NCI-H146 treated with DMSO at 0.1 percent for 48 hours (cell line): Measurements from ENCODE around the gene UPK1A.
A peak's percentile ranks its signal among the peaks of the same experiment; 100 is the strongest.
"Not testable (repeated sequence)": the region's sequence is repeated elsewhere in the genome, so short reads cannot be mapped to it uniquely, and the experiment has no call there.

Experiments used
- DNase-seq: peaks from one replicate; lab custom pipeline; 2025; ENCODE audit not compliant: unreplicated experiment; lab: John Stamatoyannopoulos, UW

UPK1A gene

DNA sequence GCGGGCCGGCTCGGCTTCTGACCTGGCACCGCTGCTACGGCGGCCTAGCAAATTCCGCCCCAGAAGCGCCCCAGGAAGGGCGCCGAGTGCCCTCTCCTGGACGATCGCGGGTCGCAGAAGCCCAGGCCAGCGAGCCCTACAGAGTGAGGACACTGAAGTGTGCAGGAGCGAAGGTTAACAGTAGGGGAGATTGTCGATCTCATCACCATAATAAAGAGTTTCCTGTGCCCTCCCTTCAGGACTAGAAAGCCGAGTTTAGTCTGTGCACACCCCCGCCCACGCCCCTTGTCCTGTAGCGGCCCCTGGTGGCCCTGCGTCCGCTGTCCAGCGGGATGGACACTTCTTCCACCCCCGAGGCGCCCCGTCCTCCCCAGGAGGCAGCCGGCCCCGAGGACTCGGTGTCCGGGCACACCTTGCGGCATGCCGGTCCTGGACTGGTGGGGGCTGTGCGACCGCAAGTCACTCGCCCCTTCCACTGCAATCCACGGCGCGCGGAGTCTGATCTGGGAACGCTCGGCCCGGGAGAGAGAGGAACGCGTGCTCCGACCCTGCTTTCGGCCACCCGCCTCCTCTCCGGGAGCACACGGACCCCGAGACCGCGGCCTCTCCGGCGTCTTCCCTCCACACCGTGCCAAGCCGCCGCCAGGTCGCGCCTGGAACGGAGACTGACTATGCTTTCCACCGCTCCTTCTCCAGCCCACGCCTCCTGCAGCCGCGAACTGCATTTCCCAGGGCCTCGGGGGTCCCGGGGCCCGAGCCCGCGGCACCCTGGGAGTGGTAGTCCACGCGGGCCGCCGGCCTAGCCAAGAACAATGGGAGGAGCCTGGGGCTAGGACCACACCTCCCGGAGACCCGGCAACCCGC is 50.7 kb downstream of the UPK1A start:
- DNase-seq: peak; percentile 98

DNA sequence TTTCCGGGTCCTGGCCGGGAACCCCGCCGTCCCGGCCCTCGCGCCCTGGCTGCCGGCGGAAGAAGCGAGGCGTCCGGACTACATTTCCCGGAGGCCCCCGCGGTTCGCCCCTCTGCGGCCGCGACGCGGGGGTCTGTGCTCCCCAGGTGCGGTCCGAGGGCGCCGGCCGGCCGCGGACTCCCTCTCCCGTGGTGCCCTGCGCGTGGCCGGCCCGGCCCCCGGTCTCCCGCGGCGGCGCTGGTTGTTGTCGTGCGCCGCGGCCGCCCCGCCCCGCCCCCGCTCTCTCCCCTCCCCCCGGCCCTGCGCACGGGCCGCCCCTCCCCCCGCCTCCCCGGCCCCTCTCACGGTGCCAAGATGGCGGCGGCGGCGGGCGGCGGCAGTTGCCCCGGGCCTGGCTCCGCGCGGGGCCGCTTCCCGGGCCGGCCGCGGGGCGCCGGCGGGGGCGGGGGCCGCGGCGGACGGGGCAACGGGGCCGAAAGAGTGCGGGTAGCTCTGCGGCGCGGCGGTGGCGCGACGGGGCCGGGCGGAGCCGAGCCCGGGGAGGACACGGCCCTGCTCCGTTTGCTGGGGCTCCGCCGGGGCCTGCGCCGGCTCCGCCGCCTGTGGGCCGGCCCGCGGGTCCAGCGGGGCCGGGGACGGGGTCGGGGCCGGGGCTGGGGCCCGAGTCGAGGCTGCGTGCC is 51.5 kb downstream of the UPK1A start, which contains the start of gene KMT2B:
Gene KMT2B, plus strand, starts transcription at position 339 of the 680 bp plus-strand sequence. Its CDS starts 16 bp downstream, at position 355.
- no peak for DNase-seq

DNA sequence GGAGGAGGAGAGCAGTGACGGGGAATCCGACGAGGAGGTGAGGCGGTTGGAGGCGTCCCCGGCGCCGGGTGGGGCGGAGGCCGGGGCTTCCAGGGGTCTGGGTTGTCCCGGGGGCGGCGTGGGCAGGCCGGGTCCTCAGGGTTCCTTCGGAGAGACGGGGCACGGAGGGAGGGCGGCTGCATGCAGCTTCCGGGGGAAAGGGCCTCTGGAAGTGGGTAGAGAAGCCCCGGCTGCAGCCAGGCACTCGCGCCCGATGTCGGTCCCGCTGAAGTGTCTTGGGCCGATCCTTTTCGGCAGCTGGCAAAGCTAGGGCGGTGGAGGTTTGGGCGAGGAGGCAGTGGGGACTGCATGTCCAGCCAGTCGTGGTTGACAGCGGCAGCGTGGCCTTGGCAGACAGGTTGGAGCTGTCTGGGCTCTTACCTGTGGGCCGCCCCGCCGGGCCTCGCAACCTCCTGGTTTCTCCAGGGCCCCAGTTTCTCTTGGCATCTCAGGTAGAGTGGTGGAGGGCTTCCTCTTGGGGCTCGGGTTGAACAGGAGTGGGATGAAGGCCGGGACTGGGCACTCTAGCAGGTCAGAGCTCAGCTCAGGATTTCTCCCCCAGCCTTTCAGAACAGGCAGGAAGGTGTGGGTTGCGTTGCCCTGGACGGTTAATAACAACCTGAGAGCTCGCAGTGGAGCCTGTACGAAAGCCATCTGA is 52.2 kb downstream of the UPK1A start:
- no peak for DNase-seq

DNA sequence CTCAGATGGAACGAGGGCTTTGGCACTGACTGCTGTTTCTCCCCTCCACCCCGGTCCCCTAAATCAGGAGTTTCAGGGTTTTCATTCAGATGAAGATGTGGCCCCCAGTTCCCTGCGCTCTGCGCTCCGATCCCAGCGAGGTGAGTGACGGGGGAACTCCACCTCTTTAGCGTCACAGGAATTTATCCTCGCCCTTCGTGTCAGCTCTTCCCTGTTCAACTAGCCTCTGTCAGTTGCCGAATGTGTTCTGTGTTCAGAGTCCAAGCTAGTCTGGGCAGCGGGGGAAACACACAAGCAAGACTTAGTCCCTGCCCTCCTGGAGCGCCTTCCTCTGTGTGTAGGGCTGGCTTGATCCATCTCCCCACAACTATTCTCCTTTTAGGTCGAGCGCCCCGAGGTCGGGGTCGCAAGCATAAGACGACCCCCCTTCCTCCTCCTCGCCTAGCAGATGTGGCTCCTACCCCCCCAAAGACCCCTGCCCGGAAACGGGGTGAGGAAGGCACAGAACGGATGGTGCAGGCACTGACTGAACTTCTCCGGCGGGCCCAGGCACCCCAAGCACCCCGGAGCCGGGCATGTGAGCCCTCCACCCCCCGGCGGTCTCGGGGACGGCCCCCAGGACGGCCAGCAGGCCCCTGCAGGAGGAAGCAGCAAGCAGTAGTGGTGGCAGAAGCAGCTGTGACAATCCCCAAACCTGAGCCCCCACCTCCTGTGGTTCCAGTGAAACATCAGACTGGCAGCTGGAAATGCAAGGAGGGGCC is 53.3 kb downstream of the UPK1A start:
- DNase-seq: no peak

DNA sequence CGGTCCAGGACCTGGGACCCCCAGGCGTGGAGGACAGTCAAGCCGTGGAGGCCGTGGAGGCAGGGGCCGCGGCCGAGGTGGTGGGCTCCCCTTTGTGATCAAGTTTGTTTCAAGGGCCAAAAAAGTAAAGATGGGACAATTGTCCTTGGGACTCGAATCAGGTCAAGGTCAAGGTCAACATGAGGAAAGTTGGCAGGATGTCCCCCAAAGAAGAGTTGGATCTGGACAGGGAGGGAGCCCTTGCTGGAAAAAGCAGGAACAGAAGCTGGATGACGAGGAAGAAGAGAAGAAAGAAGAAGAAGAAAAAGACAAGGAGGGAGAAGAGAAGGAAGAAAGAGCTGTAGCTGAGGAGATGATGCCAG is 53.8 kb downstream of the UPK1A start:
- no peak for DNase-seq

DNA sequence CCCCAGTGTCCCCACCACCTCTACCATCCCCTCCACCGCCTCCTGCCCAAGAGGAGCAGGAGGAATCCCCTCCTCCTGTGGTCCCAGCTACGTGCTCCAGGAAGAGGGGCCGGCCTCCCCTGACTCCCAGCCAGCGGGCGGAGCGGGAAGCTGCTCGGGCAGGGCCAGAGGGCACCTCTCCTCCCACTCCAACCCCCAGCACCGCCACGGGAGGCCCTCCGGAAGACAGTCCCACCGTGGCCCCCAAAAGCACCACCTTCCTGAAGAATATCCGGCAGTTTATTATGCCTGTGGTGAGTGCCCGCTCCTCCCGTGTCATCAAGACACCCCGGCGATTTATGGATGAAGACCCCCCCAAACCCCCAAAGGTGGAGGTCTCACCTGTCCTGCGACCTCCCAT is 54.3 kb downstream of the UPK1A start:
- no peak for DNase-seq

DNA sequence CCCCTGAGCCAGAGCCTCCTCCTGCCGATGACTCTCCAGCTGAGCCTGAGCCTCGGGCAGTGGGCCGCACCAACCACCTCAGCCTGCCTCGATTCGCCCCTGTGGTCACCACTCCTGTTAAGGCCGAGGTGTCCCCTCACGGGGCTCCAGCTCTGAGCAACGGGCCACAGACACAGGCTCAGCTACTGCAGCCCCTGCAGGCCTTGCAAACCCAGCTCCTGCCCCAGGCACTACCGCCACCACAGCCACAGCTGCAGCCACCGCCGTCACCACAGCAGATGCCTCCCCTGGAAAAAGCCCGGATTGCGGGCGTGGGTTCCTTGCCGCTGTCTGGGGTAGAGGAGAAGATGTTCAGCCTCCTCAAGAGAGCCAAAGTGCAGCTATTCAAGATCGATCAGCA is 55.1 kb downstream of the UPK1A start:
- no peak for DNase-seq

DNA sequence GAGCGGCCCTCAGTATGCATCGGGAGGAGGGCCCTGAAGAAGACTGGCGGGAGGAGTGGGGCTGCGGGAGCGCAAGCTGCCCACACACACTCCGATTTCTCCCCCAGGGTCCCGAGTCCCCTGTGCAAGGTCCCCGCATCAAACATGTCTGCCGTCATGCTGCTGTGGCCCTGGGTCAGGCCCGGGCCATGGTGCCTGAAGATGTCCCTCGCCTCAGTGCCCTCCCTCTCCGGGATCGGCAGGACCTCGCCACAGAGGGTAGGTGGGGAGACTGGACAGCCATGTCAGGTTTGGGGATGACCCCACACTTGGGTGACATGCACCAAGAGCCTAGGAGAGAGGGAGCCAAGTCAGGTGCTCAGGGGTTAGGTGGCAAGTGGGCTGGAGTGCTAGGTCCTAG is 56.1 kb downstream of the UPK1A start:
- no peak for DNase-seq

DNA sequence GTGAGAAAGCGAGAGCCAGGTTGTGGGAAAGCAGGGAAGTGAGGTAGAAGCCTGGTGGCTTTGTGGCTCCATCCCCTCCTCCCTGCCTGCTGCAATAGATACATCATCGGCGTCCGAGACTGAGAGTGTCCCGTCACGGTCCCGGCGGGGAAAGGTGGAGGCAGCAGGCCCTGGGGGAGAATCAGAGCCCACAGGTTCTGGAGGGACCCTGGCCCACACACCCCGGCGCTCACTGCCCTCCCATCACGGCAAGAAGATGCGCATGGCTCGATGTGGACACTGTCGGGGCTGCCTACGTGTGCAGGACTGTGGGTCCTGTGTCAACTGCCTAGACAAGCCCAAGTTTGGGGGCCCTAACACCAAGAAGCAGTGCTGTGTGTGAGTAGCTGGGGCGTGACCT is 56.6 kb downstream of the UPK1A start:
- DNase-seq: no peak

DNA sequence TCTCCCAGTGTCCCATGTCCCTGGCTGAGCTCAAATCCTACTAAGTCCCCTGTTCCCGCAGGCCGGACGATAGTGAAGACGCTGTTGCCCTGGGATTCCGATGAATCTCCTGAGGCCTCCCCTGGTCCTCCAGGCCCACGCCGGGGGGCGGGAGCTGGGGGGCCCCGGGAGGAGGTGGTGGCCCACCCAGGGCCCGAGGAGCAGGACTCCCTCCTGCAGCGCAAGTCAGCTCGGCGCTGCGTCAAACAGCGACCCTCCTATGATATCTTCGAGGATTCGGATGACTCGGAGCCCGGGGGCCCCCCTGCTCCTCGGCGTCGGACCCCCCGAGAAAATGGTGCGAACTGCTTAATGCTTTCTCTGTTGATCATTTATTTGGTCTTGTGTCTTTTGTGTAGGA is 57.4 kb downstream of the UPK1A start:
- no peak for DNase-seq

DNA sequence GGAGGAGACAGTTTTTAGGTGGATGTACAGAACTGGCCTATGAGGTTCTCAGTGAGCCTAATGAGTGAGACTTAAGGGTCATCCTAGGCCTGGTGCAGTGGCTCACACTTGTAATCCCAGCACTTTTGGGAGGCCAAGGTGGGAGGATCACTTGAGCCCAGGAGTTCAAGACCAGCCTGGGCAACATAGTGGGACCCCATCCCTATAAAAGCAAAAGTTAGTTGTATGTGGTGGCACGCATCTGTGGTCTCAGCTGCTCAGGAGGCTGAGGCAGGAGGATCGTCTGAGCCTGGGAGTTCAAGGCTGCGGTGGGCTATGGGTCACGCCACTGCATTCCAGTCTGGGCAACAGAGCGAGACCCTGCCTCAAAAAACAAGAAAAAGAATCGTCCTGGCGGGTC is 57.8 kb downstream of the UPK1A start:
- DNase-seq: not testable (repeated sequence)

DNA sequence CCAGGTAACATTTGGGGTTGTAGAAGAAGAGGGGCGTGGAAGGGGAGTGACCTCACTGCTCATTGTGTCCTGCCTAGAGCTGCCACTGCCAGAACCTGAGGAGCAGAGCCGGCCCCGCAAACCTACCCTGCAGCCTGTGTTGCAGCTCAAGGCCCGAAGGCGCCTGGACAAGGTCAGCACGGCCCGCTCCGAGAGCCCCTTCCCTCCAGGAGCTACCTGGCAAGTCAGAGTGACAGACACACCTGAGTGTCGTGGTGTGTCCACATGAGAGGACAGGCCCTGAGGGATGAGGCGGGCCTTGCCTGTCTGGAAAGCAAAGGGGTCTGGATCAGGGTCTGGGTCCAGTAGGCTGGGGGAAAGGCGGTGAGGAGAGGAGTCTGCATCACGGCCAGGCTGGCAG is 58.2 kb downstream of the UPK1A start:
- DNase-seq: no peak

DNA sequence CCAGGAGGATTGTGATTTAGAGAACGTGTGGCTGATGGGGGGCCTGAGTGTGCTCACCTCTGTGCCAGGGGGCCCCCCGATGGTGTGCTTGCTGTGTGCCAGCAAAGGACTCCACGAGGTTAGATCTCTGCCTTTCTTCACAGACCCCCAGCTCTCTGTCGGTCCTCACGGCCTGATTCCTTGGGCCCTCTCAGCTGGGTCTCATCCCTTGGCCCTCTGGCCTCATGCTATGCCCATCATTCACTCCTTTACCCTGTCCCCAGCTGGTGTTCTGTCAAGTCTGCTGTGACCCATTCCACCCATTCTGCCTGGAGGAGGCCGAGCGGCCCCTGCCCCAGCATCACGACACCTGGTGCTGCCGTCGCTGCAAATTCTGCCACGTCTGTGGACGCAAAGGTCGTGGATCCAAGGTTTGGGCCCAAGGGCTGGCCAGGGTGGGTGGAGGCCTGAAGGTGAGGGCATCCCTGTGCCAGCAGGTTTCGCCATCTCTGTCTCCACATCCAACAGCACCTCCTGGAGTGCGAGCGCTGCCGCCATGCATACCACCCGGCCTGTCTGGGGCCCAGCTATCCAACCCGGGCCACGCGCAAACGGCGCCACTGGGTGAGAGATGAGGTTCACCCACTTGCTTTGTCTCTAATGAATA is 59.0 kb downstream of the UPK1A start:
- no peak for DNase-seq

DNA sequence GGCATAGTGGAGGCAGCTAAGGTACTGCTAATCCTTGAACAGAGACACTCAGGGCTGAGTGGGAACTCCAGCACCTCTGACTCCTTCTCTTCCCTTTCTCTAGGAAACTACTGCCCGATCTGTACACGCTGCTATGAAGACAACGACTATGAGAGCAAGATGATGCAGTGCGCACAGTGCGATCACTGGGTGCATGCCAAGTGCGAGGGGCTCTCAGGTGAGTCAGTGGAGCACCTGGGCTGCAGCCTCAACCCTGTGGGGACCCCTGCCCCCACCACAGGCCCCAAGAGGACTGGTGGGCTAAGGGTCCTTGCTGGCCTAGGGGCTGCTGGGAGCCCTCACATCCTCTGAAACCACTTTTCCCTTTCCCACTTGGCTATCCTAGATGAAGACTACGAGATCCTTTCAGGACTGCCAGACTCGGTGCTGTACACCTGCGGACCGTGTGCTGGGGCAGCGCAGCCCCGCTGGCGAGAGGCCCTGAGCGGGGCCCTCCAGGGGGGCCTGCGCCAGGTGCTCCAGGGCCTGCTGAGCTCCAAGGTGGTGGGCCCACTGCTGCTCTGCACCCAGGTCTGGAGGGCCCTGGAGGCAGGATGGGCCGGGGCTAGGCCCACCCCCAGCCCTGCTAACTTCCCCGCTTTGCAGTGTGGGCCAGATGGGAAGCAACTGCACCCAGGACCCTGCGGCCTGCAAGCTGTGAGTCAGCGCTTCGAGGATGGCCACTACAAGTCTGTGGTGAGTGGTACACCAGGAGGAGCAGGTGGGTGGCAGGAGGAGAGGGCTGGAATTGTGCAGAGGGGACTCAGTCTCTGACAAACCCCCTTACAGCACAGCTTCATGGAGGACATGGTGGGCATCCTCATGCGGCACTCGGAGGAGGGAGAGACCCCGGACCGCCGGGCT is 61.0 kb downstream of the UPK1A start:
- DNase-seq: no peak
